Activated T-helper 17 cell treated with anti-CD3 and anti-CD28 coated beads, Interleukin-2, amount 50 U/mL, for 72 hours (primary cell): ENCODE results near the gene C1QL2. TPM values are rescaled to one million over a fixed set of nuclear protein-coding genes. Genes with fewer than 3 reads are reported as not detected.

Source experiments
- ATAC-seq: fragments of 150-1000 bp; cut with Tn5 transposase; replicated peaks from 2 replicates; pipeline ENCODE4 v1.10.0; 2021; ENCODE audit warnings: mild to moderate bottlenecking, moderate library complexity
- H3K27ac Mint-ChIP-seq: one replicate; pipeline ENCODE4 v1.8.0; 2022; ENCODE audit warnings: mixed read lengths
- H3K27me3 Mint-ChIP-seq: one replicate; pipeline ENCODE4 v1.8.0; 2022; ENCODE audit warnings: mixed read lengths
- H3K36me3 Mint-ChIP-seq: one replicate; pipeline ENCODE4 v1.8.0; 2022; ENCODE audit warnings: low read depth, mild to moderate bottlenecking, mixed read lengths
- H3K4me1 Mint-ChIP-seq: one replicate; pipeline ENCODE4 v1.8.0; 2022; ENCODE audit warnings: mixed read lengths
- H3K4me3 Mint-ChIP-seq: one replicate; pipeline ENCODE4 v1.8.0; 2022; ENCODE audit warnings: mild to moderate bottlenecking, mixed read lengths
- H3K9me3 Mint-ChIP-seq: one replicate; pipeline ENCODE4 v1.8.0; 2022; ENCODE audit warnings: mixed read lengths
- total RNA-seq, 2 donors: library from RNA; stranded (reverse); gene quantifications; one replicate each; pipeline ENCODE4 v1.2.3, GENCODE V29; 2022

The C1QL2 gene
- total RNA-seq, 2 donors from 2014 or later = not detected

- Mint-ChIP-seq H3K27ac (no peak overlapping the region), H3K27me3 (peaks cover 12% of the 10 kb centered on the region), H3K4me1 (no peaks in the 10 kb centered on the region), H3K36me3 (no peaks in the 10 kb centered on the region), H3K9me3 (no peaks in the 10 kb centered on the region), H3K4me3 (no peak overlapping the region)
- ATAC-seq = no peak
These were observed 21.7 kb downstream of the C1QL2 start for GRCh38 chr2:119136872-119137271.

GRCh38 chr2:119136093-119136492 is 22.5 kb downstream of the C1QL2 start:
- Mint-ChIP-seq H3K9me3 (no peaks in the 10 kb centered on the region), H3K4me3 (no peak overlapping the region), H3K27me3 (peaks cover 9% of the 10 kb centered on the region), H3K36me3 (no peaks in the 10 kb centered on the region), H3K4me1 (no peaks in the 10 kb centered on the region), H3K27ac (no peak overlapping the region)
- ATAC-seq = no peak

DNA sequence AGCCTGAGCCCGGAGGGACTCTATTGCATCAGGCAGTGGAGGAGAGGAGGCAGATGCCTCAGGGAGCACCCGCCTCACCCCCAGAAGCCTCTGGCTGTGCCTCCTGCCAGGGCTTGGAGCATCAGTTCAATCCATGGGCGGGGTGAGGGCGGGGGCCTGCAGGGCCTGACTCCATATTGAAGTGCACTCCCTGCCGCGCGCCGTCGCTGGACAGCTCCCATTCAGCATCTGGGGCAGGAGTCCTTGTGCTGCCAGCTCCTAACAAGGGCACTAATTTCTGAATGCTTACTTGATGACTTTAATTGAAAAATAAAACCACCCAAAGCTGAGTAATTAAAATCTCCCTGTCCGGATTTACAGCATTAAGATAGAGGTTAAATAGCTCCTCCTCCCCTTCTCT is 23.8 kb downstream of the C1QL2 start:
- no peaks in the 10 kb centered on the region for H3K4me1 Mint-ChIP-seq
- no peaks in the 10 kb centered on the region for H3K9me3 Mint-ChIP-seq
- no peak overlapping the region for H3K4me3 Mint-ChIP-seq
- no peak for ATAC-seq
- H3K27ac Mint-ChIP-seq = no peak overlapping the region
- no peaks in the 10 kb centered on the region for H3K36me3 Mint-ChIP-seq
- H3K27me3 Mint-ChIP-seq = peaks cover 13% of the 10 kb centered on the region

DNA sequence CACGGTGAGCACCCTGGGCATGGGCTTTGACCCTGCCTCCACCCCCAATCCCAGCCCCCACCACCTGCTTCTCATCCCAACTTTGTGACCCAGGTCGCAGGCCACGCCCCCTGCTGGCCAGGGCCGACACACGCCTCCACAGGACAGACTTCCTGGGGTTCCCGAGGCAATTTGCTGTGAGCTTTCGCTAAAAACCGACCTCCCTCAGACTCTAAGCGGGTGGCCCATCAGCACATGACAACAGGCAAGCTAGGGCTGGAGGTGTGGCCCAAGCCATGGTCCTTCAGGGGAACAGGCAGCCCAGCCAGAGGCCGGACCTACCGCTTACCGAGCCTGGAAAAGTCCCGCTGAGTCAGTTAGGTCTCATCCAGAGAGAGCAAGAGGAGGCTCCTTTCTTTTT is 31.9 kb downstream of the C1QL2 start:
- no peaks in the 10 kb centered on the region for H3K9me3 Mint-ChIP-seq
- H3K4me1 Mint-ChIP-seq = no peaks in the 10 kb centered on the region
- peaks cover 28% of the 10 kb centered on the region for H3K27me3 Mint-ChIP-seq
- no peak overlapping the region for H3K4me3 Mint-ChIP-seq
- peak; percentile 26 for ATAC-seq
- H3K36me3 Mint-ChIP-seq = no peaks in the 10 kb centered on the region
- no peak overlapping the region for H3K27ac Mint-ChIP-seq

DNA sequence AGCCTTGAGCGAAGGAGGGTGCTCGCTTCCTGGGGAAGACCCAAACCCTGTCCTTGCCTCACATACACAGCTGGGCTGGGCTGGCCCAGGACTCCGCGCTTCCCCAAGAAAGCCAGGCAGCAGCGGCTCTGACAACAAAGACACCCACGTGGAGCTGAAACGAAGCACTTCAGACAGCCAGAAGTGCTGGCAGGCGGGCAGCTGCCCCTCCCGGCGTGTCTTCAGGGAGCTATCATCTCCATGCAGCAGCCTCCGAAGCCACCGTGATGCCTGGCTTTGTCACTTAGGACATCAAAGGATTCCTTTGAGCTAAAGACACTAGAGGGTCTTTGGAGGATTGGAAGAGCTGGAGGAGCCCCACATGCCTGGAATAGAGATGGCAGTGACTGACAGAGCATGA is 35.2 kb downstream of the C1QL2 start:
- Mint-ChIP-seq H3K4me1 (no peaks in the 10 kb centered on the region), H3K4me3 (no peak overlapping the region)

GRCh38 chr2:119122663-119123062 is 35.9 kb downstream of the C1QL2 start:
- Mint-ChIP-seq H3K27me3 (peaks cover 20% of the 10 kb centered on the region), H3K4me3 (no peak overlapping the region)

More for the DNA sequence above, 35.2 kb downstream of the C1QL2 start:
- H3K9me3 Mint-ChIP-seq = no peaks in the 10 kb centered on the region
- peaks cover 20% of the 10 kb centered on the region for H3K27me3 Mint-ChIP-seq
- no peak overlapping the region for H3K27ac Mint-ChIP-seq
- no peak for ATAC-seq
- no peaks in the 10 kb centered on the region for H3K36me3 Mint-ChIP-seq

GRCh38 chr2:119119999-119120756 is 38.4 kb downstream of the C1QL2 start:
- H3K27me3 Mint-ChIP-seq = peaks cover 22% of the 10 kb centered on the region
- H3K27ac Mint-ChIP-seq = no peak overlapping the region
- no peaks in the 10 kb centered on the region for H3K9me3 Mint-ChIP-seq
- no peaks in the 10 kb centered on the region for H3K36me3 Mint-ChIP-seq
- ATAC-seq = no peak
- H3K4me3 Mint-ChIP-seq = no peak overlapping the region
- no peaks in the 10 kb centered on the region for H3K4me1 Mint-ChIP-seq

More at GRCh38 chr2:119122663-119123062, 35.9 kb downstream of the C1QL2 start:
- Mint-ChIP-seq H3K36me3 (no peaks in the 10 kb centered on the region), H3K27ac (no peak overlapping the region), H3K4me1 (no peaks in the 10 kb centered on the region), H3K9me3 (no peaks in the 10 kb centered on the region)
- ATAC-seq = no peak

- no peak overlapping the region for H3K4me3 Mint-ChIP-seq
- H3K9me3 Mint-ChIP-seq = no peaks in the 10 kb centered on the region
- no peak overlapping the region for H3K27ac Mint-ChIP-seq
- peaks cover 24% of the 10 kb centered on the region for H3K27me3 Mint-ChIP-seq
- no peaks in the 10 kb centered on the region for H3K36me3 Mint-ChIP-seq
- ATAC-seq = no peak
- H3K4me1 Mint-ChIP-seq = no peaks in the 10 kb centered on the region
These were observed 39.3 kb downstream of the C1QL2 start for GRCh38 chr2:119119076-119119785.

DNA sequence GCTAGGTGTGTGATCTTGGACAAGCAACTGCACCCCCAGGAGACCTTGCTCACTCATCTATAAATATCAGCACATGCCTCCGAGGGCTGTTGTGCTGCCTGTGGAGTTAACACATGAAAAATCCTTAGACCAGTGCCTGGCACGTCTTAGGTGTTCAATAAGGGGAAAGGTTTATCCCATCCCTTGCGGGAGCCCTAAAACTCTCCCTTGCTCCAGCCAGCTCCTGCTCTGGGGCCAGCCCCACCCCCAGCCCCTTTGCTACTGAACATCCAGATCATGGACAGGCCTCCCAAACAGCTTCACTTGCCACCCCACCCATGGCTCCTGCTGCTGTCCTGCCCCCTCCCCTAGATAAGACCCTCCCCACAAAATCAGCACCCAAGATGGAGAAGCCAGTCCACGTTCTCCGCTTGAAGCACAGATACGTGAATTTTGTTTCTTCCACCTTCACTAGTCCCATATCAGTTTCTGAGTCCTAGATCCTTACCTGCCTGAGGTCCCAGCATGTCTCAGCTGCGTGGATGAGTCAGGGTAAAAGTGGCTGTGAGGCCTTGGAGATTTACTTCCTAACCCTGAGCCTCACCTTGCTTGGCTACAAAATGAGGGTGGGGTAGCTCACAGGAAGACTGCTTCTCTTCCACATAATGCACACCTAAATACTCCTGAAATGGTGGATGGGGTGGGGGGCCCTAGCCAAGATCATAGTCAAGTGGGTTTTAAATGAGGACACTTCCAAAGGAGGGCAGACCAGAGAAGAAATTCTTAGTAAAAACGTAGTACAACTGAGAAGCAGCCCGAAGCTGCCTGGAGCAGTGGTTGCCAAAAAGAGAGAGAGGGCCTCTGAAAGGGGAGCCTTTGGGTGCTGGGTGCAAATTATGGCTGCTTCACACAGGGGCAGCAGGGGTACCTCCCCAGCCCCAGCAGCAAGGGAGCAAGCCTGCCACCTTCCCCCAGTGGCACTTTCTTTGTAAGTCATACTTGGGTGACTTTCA is 40.4 kb downstream of the C1QL2 start:
- no peak for ATAC-seq
- no peaks in the 10 kb centered on the region for H3K9me3 Mint-ChIP-seq
- H3K27me3 Mint-ChIP-seq = peaks cover 23% of the 10 kb centered on the region
- no peaks in the 10 kb centered on the region for H3K36me3 Mint-ChIP-seq
- H3K4me3 Mint-ChIP-seq = no peak overlapping the region
- no peaks in the 10 kb centered on the region for H3K4me1 Mint-ChIP-seq
- no peak overlapping the region for H3K27ac Mint-ChIP-seq

DNA sequence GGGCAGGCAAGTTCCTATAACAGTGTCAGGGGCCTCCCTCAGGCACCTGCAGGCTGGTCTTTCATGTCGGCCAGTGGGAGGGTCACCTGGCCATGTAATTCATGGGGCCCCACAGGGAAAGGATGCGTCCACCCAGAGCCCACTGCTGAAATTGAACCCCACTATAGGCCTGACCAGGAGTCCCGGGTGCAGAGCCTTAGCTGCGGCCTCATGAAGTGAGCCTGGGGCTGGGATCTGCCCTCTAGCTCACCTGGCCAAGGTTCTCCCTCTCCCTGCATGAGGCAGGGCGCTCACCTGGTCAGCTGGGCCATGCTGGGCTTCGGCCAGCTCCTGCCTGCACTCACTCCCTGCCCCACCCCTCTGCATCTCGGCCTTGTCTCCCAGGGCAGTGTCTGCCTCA is 41.1 kb downstream of the C1QL2 start:
- ATAC-seq = no peak
- Mint-ChIP-seq H3K27me3 (peaks cover 20% of the 10 kb centered on the region), H3K9me3 (no peaks in the 10 kb centered on the region), H3K4me3 (no peak overlapping the region), H3K4me1 (no peaks in the 10 kb centered on the region), H3K27ac (no peak overlapping the region), H3K36me3 (no peaks in the 10 kb centered on the region)

DNA sequence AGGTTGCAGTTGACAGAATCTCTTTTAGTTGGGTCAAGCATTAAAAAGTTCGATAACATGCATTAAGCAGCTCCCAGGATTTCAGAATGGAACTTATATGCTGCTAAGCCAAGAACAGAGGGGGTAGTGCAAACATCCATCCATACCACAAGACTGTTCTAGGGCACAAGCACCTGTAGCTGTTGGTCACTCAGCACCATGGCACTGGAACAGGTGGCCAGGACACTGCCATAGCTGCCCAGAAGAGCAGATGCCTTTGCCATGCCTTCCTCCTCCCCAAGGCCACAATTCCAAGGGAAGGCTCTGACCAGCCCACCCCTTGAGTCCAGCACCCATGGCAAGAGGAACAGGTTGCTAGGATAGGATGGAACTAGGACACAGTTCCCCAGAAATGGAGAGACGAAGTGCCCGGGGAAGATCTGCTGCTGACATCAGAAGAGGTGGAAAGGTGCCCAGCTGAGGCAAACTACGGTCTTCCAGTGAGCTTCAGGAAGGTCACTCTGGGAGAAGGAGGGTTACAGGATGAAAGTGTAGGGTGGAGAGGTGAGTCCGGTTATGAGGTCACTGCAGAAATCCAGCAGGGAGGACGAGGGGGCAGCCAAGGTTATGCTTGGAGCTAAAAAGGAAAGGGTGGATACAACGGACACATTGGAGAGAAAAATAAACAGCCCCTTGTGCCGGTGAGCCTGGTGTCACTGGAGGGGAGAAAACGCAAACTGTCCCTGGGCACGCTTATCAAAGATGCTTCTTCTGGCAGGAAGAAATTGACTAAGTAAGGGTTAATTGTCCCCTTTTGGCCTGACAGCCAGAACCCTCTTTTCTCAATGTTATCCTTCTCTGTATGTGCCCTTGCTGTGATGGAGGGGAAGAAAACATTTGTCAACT is 41.9 kb downstream of the C1QL2 start:
- peaks cover 17% of the 10 kb centered on the region for H3K27me3 Mint-ChIP-seq
- no peaks in the 10 kb centered on the region for H3K36me3 Mint-ChIP-seq
- H3K4me3 Mint-ChIP-seq = no peak overlapping the region
- ATAC-seq = no peak
- peaks cover 1% of the 10 kb centered on the region for H3K9me3 Mint-ChIP-seq
- H3K27ac Mint-ChIP-seq = no peak overlapping the region
- no peaks in the 10 kb centered on the region for H3K4me1 Mint-ChIP-seq

GRCh38 chr2:119114266-119114665 is 44.3 kb downstream of the C1QL2 start:
- Mint-ChIP-seq H3K4me3 (no peak overlapping the region), H3K4me1 (no peaks in the 10 kb centered on the region), H3K9me3 (peaks cover 7% of the 10 kb centered on the region), H3K36me3 (no peaks in the 10 kb centered on the region), H3K27ac (no peak overlapping the region), H3K27me3 (peaks cover 11% of the 10 kb centered on the region)
- no peak for ATAC-seq

- no peak overlapping the region for H3K27ac Mint-ChIP-seq
- no peak overlapping the region for H3K4me3 Mint-ChIP-seq
- no peaks in the 10 kb centered on the region for H3K36me3 Mint-ChIP-seq
- no peaks in the 10 kb centered on the region for H3K4me1 Mint-ChIP-seq
- ATAC-seq = no peak
- H3K9me3 Mint-ChIP-seq = peaks cover 7% of the 10 kb centered on the region
- peaks cover 11% of the 10 kb centered on the region for H3K27me3 Mint-ChIP-seq
These were observed 45.1 kb downstream of the C1QL2 start for GRCh38 chr2:119113489-119113770.
